Activated naive CD4-positive, alpha-beta T cell treated with anti-CD3 and anti-CD28 coated beads, Interleukin-2, amount 50 U/mL, for 24 hours (primary cell): ENCODE results near the gene SOX12.
"Not testable (repeated sequence)": the region's sequence is repeated elsewhere in the genome, so short reads cannot be mapped to it uniquely, and the experiment has no call there.

ENCODE experiments used
- H3K27ac Mint-ChIP-seq: one replicate; pipeline ENCODE4 v1.8.0; 2021; ENCODE audit warnings: mild to moderate bottlenecking, mixed read lengths
- H3K27me3 Mint-ChIP-seq: one replicate; pipeline ENCODE4 v1.8.0; 2021; ENCODE audit warnings: mixed read lengths
- H3K36me3 Mint-ChIP-seq: one replicate; pipeline ENCODE4 v1.8.0; 2021; ENCODE audit warnings: mixed read lengths
- H3K4me1 Mint-ChIP-seq: one replicate; pipeline ENCODE4 v1.8.0; 2021; ENCODE audit warnings: mixed read lengths
- H3K4me3 Mint-ChIP-seq: one replicate; pipeline ENCODE4 v1.8.0; 2021; ENCODE audit warnings: mild to moderate bottlenecking, mixed read lengths
- H3K9me3 Mint-ChIP-seq: one replicate; pipeline ENCODE4 v1.8.0; 2021; ENCODE audit warnings: mixed read lengths

Gene SOX12

DNA sequence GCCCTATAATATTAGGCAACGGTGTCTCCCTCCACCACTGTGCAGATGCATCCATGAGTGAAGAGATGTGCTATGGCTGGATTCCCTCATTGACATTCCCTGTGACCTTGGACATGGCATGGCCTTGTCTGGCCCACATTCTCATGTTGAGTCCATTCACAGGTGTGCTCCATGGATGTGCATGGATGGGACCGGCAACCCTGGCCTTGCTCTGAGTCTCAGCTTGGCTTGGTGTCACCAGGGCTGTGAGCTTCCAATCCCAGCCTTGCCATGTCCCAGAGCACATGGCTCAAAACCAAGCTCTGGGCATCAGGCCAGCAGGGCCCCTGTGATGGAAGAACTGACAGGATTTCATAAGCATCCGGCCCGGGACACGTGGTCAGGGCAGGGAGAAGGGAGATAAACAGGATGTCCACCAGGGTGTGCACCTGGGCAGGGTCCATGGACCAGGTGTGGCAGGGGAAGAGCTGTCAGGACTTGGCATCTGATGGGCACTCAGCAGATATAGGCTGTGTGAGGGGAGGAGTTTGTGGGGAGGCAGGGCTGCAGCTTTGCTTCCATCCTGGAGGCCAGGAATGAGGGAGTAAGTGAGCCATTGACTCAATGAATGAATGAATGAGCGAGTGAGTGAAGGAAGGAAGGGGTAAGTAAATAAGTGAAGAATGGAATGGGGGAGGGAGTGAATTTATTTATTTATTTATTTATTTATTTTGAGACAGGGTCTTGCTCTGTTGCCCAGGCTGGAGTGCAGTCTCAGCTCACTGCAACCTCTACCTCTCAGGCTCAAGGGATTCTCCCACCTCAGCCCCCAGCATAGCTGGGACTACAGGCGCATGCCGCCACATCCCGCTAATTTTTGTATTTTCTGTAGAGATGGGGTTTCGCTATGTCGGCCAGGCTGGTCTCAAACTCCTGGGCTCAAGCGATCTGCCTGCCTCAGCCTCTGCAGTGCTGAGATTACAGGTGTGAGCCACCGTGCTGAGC is 37.2 kb downstream of the SOX12 start:
- Mint-ChIP-seq H3K9me3 (no peaks in the 10 kb centered on the region), H3K4me3 (no peak overlapping the region), H3K27me3 (no peaks in the 10 kb centered on the region), H3K4me1 (peaks cover 39% of the 10 kb centered on the region), H3K36me3 (no peaks in the 10 kb centered on the region), H3K27ac (peak overlapping the region; percentile 82)

DNA sequence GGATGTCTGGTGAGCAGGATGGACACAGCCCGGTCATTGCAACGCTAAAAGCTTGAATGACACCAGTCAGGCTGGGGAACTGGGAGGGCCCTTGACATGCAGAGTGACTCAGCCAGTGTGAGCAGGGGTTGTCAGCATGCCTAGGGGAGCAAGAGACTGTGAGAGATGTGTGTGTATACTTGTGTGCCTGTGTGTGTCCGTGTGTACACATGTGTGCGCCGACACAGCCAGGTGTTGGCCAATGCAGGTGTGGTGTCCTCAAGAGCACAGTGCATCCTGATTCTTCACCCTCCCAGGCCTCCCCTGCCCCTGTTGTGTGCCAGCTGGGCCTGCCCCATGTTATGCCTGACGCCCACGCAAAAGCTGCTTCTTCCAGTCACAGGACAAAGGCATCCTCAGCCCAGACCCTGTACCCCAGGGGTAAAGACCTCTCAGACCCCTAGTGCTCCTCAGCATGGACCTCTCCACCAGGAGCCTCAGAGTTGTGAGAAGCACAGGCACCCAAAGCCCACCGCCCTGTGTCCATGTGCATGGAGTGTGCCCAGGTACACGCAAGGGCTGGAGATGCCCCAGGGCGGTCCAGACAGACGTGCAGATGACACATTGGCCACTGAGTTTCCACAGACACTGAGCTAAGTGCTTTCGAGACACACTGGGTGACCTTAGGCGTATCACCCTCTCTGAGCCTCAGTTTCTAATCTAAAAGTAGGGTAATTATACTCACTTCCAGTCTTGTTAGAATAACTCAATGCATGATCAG is 38.1 kb downstream of the SOX12 start:
- no peaks in the 10 kb centered on the region for H3K27me3 Mint-ChIP-seq
- H3K27ac Mint-ChIP-seq: no peak overlapping the region
- H3K4me3 Mint-ChIP-seq: no peak overlapping the region
- H3K36me3 Mint-ChIP-seq: no peaks in the 10 kb centered on the region
- H3K9me3 Mint-ChIP-seq: no peaks in the 10 kb centered on the region
- H3K4me1 Mint-ChIP-seq: peaks cover 44% of the 10 kb centered on the region

DNA sequence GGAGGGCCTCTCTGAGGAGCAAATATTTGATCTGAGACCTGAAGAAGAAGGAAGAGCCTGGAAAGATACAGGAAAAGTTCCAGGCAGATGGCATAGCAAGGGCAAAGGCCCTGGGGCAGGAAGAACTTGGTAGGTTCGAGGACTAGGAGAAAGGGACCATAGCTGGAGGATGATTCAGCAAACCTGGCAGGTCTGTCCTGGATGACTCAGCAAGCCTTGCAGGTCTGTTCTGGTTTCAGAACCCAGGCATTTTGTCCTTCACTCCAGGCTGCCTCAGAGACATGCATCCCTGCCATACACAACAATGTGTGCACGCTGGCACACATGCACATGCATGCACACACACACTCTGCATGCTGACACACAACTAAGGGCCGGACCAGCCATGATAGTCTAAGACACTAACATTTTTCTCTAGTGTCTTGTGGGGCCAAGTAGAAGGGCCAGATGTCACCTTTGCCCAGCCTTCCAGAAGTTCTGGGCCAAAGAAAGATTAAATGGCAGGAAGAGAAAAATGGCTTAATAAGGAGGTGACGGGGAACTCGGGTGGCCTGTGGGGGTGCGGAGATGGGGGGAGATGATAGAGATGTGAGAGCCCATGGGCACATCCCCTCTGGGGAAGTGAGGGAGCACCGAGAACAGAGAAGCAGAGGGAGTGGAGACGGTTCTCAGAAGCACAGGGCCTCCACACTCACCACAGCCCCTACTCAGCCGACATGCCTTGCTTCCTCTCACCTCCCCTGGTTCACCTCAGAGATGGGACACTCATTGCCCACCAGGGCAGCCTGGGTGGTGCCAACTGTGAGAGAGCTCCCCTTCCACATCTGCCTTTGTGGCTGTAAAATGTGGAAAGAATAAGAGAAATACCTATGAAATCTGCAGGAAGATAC is 39.8 kb downstream of the SOX12 start:
- Mint-ChIP-seq H3K4me3 (peak overlapping the region; percentile 46), H3K36me3 (no peaks in the 10 kb centered on the region), H3K9me3 (no peaks in the 10 kb centered on the region), H3K4me1 (peaks cover 47% of the 10 kb centered on the region), H3K27me3 (no peaks in the 10 kb centered on the region), H3K27ac (peak overlapping the region; percentile 64)

DNA sequence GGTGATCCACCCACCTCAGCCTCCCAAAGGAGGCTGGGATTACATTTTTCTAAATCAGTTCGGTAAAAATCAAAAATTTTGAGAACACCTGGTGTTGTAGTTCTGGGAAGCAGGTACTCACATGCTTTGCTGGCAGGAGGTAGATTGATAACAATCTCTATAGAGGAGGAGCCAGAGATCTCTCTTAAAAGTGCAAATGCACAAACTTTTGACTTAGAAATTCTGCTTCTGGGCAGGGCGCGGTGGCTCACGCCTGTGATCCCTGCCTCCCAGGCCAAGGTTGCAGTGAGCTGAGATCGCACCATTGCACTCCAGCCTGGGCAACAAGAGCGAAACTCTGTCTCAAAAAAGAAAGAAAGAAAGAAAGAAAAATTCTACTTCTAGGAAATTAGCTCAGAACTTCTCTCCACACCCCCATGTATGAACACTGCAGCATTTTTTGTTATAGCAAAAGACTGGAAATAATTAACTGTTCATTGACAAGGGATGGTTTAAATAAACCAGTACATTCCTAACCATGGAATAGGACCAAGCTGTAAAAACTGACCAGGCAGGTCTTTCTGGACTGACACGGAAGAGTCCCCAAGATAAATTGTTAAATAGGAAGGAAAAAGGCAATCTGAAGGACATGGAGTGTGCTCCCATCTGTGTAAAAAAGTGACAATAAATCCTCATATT is 40.8 kb downstream of the SOX12 start:
- no peaks in the 10 kb centered on the region for H3K27me3 Mint-ChIP-seq
- peak overlapping the region; percentile 34 for H3K4me3 Mint-ChIP-seq
- peak overlapping the region; percentile 52 for H3K27ac Mint-ChIP-seq
- H3K4me1 Mint-ChIP-seq: peaks cover 53% of the 10 kb centered on the region
- H3K36me3 Mint-ChIP-seq: no peaks in the 10 kb centered on the region
- no peaks in the 10 kb centered on the region for H3K9me3 Mint-ChIP-seq

DNA sequence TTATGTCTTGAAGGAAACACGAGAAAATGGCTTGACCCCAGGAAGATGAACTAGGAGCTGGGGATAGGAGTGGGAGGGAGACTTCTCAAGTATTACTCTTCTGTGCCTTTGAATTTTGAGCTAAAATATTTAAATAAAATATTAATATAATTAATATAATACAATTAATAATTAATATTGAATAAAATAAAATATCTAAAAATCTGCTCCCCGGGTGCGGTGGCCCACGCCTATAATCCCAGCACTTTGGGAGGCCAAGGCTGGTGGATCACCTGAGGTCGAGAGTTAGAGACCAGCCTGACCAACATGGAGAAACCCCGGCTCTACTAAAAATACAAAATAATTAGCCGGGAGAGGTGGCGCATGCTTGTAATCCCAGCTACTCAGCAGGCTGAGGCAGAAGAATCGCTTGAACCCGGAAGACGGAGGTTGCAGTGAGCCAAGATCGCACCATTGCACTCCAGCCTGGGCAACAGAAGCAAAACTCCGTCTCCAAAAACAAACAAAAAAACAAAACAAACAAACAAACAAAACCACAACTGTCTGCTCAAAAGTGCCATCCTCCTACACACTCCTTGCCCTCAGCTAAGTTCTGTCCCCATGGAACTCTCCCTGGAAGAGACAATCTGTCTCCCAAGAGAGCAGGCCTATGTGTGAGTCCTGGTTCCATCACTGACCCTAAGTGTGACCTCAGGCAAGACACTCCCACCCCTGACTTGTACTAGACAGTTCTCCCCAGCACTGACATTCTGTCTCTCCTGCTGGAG is 41.5 kb downstream of the SOX12 start:
- Mint-ChIP-seq H3K27ac (peak overlapping the region; percentile 83), H3K4me1 (peaks cover 55% of the 10 kb centered on the region), H3K27me3 (no peaks in the 10 kb centered on the region), H3K4me3 (no peak overlapping the region), H3K36me3 (no peaks in the 10 kb centered on the region), H3K9me3 (no peaks in the 10 kb centered on the region)

DNA sequence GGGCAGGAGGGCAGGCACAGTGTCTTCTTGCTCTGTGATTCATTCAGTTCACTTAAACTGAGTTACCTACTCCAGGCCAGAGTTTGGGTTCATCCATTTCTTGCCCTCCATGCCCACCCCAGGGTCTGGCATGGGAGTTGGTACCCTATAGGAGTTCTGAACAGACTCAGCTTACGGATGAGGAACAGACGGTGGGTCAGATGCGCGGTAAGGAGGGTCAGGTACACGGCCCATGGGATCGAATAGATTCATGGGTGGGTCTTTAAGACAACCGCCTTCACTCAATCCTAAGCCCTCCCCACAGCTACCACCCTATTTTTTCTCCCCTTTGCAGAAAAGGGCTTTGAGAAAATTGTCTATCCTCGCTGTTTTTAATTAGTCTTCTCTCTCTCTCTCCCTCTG is 42.1 kb downstream of the SOX12 start:
- peaks cover 56% of the 10 kb centered on the region for H3K4me1 Mint-ChIP-seq
- H3K4me3 Mint-ChIP-seq: no peak overlapping the region

DNA sequence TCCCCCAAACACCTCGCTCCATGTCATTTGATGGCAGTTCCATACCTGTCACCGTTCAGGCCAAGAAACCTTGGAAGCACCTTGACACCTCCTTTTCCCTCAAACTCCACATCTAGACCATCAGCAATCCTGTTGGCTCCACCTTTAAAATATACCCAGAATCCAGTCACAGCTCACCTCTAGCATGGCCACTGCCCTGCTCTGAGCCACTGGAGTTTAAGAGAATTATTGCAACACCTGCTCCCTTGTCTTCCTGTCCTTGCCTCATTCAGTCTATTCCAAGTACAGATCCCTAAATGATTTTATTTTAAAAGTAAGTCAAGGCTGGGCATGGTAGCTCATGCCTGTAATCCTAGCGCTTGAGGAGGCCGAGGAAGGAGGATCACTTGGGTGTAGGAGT is 43.6 kb downstream of the SOX12 start:
- no peak overlapping the region for H3K4me3 Mint-ChIP-seq
- no peak overlapping the region for H3K27ac Mint-ChIP-seq
- no peaks in the 10 kb centered on the region for H3K9me3 Mint-ChIP-seq
- peaks cover 64% of the 10 kb centered on the region for H3K4me1 Mint-ChIP-seq
- H3K36me3 Mint-ChIP-seq: no peaks in the 10 kb centered on the region
- no peaks in the 10 kb centered on the region for H3K27me3 Mint-ChIP-seq

More for the DNA sequence above, 42.1 kb downstream of the SOX12 start:
- Mint-ChIP-seq H3K36me3 (no peaks in the 10 kb centered on the region), H3K27ac (peak overlapping the region; percentile 83), H3K9me3 (no peaks in the 10 kb centered on the region), H3K27me3 (no peaks in the 10 kb centered on the region)

DNA sequence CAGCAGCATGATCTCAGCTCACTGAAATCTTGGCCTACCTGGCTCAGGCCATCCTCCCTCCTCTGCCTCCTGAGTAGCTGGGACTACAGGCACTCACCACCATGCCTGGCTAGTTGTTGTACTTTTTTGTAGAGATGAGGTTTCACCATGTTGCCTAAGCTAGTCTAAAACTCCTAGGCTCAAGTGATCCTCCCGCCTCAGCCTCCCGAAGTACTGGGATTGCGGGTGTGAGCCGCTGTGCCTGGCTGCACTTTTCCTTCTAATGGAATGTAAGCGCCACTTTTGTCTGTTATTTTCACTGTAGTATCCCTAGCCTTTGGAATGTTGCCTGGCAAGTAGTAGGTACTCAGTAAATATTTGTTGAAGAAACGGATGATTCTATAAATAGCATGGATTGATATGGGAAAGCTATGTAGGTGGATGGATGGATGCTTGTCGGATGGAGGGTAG is 44.8 kb downstream of the SOX12 start:
- Mint-ChIP-seq H3K27ac (no peak overlapping the region), H3K36me3 (no peaks in the 10 kb centered on the region), H3K4me3 (no peak overlapping the region), H3K9me3 (no peaks in the 10 kb centered on the region), H3K27me3 (no peaks in the 10 kb centered on the region), H3K4me1 (peaks cover 52% of the 10 kb centered on the region)

DNA sequence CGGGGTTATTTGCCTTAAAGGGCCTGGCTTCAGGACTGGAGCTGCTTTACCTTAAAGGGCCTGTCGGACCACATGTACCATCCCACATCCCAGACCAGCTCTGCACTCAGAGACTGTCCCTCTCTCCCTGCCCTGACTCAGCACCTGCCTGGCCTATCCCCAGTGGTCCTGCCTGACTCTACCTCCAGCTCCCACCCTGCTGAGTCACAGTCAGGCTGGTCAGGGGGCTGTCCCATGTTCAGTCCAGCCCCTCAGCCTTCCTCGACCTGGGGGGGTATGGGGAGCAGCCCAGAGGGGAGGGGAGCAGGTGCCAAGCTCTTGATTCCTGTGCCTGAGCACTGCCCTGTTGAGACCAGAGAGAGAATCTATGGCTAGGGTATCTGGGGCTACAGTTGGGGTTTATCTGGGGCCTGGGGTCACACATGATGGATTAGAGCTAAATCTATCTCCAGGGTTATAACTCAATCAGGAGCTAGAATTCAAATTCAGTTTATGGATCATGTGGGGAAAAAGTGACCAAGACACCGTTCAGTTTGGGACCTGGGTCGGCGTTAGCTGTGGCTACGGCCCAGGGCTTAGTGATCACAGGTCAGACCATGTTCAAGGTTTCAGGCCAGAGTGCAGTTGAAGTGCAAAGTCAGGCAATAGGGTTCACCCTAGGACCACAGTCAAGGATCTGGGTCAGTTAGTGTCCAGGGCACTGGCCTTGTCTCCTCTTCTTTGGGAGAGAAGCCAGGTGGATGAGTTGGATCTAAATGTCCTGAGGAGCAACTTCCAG is 45.8 kb downstream of the SOX12 start:
- H3K27ac Mint-ChIP-seq: no peak overlapping the region
- H3K27me3 Mint-ChIP-seq: no peaks in the 10 kb centered on the region
- H3K4me3 Mint-ChIP-seq: no peak overlapping the region
- peaks cover 42% of the 10 kb centered on the region for H3K4me1 Mint-ChIP-seq
- no peaks in the 10 kb centered on the region for H3K9me3 Mint-ChIP-seq
- no peaks in the 10 kb centered on the region for H3K36me3 Mint-ChIP-seq

DNA sequence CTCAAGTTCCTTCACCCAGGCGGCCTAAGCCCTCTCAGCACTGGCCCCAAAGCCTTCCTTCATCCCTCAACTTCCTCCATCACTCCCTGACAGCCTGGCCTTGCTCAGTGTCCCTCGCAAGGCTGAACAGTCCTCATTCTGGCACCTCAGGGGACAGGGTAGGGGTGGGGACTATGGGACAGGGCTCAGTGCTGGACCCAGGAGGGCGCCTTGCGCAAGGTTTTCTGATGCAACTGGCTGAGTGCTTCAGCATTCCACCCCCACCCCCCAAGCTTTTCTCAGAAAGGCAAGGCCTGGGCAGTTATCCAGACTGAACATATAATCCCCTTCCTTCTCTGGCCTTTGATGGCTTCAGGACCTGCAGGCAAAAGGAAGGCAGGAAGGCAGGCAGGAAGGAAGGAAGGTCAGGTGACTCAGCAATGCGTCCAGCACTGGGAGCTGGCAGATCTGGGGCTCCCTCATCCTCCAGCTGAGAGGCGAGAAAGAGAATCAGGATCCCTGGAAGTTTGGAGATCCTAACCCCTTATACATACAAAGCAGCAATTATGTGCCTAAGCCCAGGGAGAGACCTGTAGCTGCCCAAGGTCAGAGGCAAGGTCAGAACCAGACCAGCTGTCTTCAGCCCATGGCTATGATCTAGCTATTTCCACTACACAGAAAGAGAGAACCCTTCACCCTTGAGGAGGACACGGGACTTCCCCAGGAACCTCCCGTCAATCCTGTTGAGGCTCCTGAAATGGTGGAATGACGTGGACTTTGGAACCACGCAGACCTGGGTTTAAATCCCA is 46.6 kb downstream of the SOX12 start:
- H3K4me3 Mint-ChIP-seq: no peak overlapping the region
- H3K36me3 Mint-ChIP-seq: no peaks in the 10 kb centered on the region
- H3K27ac Mint-ChIP-seq: no peak overlapping the region
- no peaks in the 10 kb centered on the region for H3K9me3 Mint-ChIP-seq
- H3K27me3 Mint-ChIP-seq: no peaks in the 10 kb centered on the region
- peaks cover 37% of the 10 kb centered on the region for H3K4me1 Mint-ChIP-seq

DNA sequence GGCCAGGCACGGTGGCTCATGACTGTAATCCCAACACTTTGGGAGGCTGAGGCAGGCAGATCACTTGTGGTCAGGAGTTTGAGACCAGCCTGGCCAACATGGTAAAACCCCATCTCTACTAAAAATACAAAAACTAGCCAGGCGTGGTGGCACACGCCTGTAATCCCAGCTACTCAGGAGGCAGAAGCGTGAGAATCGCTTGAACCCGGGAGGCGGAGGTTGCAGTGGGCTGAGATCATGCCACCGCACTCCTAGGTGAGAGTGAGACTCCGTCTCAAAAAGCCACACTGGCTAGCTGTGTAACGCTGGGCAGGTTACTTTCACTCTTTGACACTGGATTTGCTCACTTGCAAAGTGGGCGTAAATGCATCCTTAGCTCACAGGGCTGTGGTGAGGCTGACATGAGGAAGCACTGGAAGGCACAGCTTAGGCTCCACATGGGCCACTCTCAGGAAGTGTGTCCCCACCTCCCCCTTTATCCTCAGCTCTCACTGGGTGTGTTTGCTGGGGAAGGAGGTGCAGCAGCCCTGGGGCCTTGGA is 47.3 kb downstream of the SOX12 start:
- not testable (repeated sequence) for H3K4me3 Mint-ChIP-seq, H3K27me3 Mint-ChIP-seq, H3K27ac Mint-ChIP-seq, H3K36me3 Mint-ChIP-seq, H3K9me3 Mint-ChIP-seq
- peaks cover 31% of the 10 kb centered on the region for H3K4me1 Mint-ChIP-seq

DNA sequence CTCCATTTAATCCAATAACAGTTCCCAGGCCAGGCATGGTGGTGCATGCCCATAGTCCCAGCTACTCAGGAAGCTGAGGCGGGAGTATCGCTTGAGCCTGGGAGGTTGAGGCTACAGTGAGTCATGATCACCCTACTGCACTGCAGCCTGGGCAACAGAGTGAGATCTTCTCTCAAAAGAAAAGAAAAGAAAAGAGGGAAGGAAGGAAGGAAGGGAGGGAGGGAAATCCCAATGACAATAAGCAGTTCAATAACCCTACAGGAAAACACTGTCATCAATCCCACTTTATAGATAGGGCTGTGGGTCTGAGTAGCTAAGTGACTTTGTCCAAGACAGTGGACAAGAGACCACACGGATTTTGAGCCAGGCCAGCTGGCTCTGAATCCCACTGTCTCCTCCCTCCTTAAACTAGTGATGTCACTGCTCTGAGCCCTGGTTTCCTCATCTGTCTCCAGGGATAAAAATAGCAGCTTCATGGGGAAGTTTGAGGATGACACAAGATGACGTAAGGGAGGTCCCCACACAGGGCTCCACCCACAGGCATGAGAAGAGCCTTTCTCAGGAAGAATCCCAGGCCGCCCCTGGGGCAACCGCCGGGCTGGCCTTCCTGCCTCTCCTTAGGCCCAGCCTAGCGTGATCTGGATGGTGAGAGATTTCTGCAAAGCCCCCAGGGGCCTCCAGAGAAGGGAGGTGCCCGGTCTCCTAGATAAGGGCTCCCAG is 48.0 kb downstream of the SOX12 start:
- Mint-ChIP-seq H3K9me3 (no peaks in the 10 kb centered on the region), H3K27ac (no peak overlapping the region), H3K4me3 (no peak overlapping the region), H3K27me3 (no peaks in the 10 kb centered on the region), H3K36me3 (no peaks in the 10 kb centered on the region), H3K4me1 (peaks cover 27% of the 10 kb centered on the region)
